Fibroblast of pulmonary artery (primary cell): ENCODE data around the gene RASL10B.

ENCODE experiments used
- DNase-seq: peaks from one replicate; pipeline ENCODE4 v3.0.0-alpha.2; 2010; ENCODE audit warnings: low read depth
- H3K4me3 ChIP-seq: replicated peaks from 2 replicates; pipeline ENCODE4 v1.5.1; 2011; ENCODE audit warnings: low read depth, mild to moderate bottlenecking, control low read depth, low read length, moderate library complexity
- TF ChIP-seq, protein P1 (sequence below): IDR thresholded peaks from 2 replicates; pipeline ENCODE4 v1.5.1; 2011; ENCODE audit warnings: mild to moderate bottlenecking, control low read depth, low read length, inconsistent platforms; ENCODE audit errors: missing control alignments

RASL10B gene

DNA sequence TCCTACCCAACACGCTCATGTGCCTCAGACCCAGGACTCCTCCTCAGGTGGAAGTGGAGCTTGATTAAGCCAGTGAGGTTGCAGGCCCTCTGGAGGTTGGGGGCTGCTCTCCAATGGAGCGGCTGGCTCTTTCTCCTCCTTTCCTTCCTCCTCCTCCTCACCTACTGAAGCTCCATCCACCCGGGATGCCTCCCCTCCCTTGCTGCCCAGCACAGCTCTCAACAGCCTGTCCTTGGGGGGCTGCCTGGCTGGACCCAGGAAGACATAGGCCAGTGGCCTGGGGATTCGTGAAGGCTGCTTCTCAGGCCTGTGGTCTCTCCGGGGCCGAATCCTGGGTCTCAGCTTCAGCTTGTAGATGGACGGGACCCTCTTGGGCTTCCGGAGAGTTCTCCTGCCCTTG is 13.4 kb downstream of the RASL10B start:
- H3K4me3 ChIP-seq, result no peak overlapping the region
- no peak for DNase-seq
- TF ChIP-seq, protein P1, sequence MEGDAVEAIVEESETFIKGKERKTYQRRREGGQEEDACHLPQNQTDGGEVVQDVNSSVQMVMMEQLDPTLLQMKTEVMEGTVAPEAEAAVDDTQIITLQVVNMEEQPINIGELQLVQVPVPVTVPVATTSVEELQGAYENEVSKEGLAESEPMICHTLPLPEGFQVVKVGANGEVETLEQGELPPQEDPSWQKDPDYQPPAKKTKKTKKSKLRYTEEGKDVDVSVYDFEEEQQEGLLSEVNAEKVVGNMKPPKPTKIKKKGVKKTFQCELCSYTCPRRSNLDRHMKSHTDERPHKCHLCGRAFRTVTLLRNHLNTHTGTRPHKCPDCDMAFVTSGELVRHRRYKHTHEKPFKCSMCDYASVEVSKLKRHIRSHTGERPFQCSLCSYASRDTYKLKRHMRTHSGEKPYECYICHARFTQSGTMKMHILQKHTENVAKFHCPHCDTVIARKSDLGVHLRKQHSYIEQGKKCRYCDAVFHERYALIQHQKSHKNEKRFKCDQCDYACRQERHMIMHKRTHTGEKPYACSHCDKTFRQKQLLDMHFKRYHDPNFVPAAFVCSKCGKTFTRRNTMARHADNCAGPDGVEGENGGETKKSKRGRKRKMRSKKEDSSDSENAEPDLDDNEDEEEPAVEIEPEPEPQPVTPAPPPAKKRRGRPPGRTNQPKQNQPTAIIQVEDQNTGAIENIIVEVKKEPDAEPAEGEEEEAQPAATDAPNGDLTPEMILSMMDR, result no peak

DNA sequence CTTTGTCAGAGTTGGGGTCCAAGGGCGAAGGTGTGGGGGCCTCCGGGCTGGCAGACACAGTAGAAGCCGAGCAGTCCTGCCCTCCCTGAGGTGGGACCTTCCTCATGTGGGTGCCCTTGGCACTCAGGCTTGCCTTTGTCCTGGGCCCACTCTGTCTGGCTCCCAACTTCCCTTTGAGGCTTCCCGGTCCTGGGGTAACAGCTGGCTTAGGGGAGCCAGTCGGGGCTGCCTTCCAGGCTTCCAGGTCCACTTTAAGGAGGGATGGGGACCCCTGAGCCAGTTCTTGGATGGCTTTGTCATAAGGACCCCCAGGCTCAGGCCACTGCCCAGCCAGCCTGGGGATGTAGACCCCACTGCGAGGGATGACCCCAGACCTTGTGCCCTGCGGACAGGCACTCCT is 13.8 kb downstream of the RASL10B start:
- no peak overlapping the region for H3K4me3 ChIP-seq
- TF ChIP-seq, protein P1, result no peak
- DNase-seq, result no peak

DNA sequence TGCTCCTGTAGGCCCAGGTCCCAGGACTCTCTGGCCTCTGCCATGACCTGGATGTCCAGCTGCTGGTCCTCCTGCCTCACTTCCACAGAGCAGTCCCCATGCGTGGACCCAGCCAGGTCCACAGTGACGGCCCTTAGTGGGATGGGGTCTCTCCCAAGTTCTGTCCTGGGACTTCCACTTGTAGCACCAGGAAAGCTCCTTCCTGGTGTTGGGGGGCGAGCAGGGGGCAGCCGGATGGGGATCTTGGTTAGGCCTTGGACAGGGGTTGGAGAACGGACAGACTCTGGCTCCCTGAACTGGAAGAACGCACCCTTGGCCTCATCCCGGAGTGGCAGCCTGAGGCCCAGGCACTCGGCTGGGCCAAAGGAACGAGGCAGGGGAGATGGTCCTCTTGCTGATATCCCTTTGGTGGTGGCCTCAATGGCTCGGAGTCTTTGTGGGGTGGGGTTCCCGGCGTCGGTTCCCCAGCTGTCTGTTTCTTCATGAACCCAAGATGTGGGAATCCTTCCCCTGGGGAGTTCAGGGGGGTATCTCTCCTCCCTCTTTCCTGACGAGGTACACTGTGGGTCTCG is 14.4 kb downstream of the RASL10B start:
- TF ChIP-seq, protein P1, result no peak
- H3K4me3 ChIP-seq, result no peak overlapping the region
- DNase-seq, result no peak

DNA sequence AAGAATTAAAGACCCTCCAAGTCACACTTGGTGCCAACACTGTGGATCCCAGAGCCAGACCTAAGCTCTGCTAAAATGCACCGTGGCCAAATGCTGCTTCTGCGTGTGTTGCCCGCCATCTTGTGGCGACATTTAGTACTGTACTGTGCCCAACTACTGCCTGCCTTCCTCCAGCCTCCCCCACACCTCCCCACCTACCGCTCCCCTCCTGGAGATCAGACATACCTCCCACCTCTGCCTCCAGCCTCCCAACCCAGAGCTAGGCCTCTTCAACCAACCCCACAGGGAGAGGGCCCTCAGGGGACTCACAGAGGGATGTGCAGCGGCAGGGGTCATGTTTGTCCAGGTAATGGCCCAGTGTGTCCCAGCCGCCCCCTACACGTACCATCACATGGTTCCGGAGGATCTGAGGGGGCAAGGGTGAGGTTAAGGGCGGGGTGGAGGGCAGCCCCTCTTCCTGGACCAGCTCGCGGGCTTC is 16.1 kb downstream of the RASL10B start:
- TF ChIP-seq, protein P1, result peak; percentile 81

DNA sequence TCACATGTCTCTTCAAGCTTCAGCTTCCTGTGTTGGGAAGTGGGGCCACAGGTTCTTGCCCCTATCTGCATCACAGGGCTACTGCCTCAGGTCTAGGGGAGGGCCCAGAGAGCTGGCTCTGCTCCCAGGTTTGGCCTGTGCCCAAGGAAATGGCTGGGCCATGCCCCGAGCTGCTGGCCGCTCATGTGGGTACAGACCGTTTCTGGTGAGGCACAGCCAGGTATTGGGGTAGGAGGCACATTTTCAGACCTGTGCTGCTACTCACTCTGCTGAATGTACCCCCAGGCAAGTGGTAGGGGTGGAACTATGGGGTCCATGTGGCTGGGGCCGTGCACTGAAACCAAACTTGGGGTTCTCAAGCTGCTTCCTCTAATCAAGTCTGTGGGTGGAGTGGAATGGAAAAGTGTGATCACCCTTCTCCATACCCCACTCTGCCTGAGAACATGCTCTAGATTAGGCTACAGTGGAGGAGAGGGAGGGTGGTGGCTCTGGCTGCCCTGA is 17.0 kb downstream of the RASL10B start:
- no peak overlapping the region for H3K4me3 ChIP-seq
- no peak for DNase-seq
- TF ChIP-seq, protein P1, result no peak

More for the DNA sequence above, 16.1 kb downstream of the RASL10B start:
- no peak overlapping the region for H3K4me3 ChIP-seq
- DNase-seq, result peak; percentile 88

DNA sequence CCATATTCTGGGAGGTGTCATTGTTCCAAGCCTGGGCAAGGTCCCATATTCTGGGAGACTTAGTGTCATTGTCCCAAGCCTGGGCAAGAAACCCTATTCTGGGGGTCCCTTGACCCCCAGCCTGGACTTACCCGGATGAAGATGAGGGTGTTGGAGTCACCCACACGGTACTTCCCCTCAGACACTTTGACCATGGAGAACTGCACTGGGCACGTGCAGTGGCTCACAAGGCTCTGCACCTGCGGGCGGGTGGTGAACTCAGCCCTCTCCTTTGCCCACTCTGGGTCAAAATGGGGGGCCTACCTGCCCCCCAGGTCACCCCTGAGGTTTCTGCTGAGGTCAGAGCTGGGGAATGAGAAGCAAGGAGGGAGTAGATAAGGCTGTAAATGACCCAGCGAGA is 17.5 kb downstream of the RASL10B start:
- no peak overlapping the region for H3K4me3 ChIP-seq
- DNase-seq, result no peak
- TF ChIP-seq, protein P1, result no peak
